HG03565 (cell line): ENCODE results near the gene KLK7.

ENCODE experiments used
- ATAC-seq: cut with Tn5 transposase; IDR thresholded peaks from one replicate; pipeline ENCODE4 v1.9.1; 2021; ENCODE audit warnings: mild to moderate bottlenecking, moderate library complexity; ENCODE audit not compliant: unreplicated experiment

Gene KLK7

DNA sequence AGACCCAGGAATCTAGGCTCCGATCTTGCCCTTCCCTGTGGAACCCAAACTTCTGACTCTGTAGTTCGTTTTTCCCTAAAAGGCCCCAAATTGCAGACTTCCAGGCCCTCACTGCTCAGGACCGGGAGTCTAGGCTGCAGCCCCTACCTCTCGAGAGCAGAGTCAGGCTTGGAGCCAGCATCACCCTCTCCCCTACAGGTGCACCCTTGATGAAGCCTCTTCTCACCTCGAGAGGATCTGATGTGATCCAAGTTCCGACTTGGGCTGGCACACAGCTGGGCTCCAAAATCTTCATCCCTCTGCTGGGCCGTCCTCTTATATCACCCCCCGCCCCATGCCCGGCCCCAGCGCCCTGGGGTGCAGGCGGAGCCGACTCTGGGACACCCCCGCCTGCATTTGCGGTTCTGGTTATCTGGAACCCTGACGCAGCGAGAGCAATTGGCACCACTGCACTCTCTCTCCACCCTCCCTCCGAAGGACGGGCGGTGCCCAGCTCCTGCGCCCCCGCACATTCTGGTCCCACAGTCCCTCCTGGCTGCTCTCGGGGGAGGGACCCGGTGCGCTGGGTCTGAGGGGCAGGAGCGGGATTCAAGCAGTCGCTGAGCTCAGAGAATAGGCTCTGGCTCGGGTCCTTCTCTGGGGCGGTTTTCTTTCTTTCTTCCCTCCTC lies at the start of gene KLK7:
KLK7 (minus strand) TSS at position 293 of the 668 bp plus-strand sequence. CDS start 1,518 bp downstream, outside the sequence.
- ATAC-seq: no peak

DNA sequence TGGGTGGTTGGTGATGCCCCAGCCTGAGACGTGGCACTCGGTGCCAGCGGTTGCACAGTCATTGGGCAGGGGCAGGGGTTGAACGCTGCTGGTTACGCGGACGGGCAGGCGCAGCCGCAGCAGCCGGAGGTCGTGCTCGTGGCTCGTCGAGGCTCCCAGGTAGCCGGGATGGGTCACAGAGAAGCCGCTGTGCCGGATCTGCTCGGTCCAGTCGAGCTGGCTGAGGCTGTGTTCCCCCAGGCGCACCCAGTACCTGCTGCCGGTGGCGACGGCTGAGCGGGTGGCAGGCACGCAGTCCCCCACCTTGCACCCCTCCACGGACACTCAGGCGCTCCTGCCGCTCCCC lies 48.1 kb upstream of the KLK7 start:
- no peak for ATAC-seq

DNA sequence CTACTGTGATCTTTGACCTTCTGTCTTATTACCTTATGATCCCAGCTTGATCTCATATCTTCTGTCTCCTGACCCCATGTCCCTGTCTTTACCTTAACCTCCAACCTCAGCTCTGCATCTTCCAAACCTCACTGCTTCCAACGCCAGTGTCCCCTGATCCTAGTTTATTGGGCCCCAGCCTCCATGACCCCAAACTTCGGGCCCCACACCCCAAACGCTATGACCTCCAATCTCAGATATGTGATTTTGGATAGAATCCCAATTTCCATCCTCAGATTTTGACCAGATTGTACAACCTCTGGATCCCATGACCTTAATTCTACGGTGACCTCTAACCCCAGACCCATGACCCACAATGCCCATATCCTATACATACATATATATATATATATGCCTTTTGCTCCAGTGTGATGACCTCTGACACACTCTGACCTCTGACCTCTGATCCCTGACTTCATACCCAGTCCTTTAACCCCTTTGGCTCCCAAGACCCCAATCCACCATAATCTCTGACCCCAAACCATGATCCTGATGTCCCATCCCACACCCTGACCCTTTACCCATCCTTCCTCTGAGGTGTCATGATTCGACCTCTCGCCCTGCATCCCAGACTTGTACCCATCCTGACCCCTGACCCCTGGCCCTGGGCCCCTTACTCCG lies 47.6 kb upstream of the KLK7 start:
- no peak for ATAC-seq

DNA sequence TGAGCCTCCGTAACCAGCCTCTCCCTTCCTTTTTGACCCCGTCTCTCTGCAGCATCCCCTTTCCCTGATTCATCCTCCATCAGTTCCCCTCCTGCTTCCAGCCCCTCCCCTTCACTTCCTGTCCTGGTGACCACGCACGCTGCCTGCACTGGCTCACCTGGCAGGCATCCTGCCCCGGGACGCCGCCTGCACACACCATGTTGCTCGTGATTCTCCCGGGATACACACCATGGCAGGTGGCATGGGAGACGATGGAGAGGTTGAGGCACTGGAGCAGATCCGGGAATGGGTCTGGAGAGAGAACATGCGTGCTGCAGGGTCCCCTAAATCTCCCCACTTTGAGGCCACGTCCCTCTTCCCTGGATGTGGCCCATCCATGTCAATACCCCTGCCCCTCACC lies 46.9 kb upstream of the KLK7 start:
- ATAC-seq: no peak

GRCh38 chr19:51029718-51030117 lies 46.0 kb upstream of the KLK7 start:
- ATAC-seq: no peak

GRCh38 chr19:51027873-51028272 lies 44.2 kb upstream of the KLK7 start:
- no peak for ATAC-seq

GRCh38 chr19:51027126-51027806 lies 43.5 kb upstream of the KLK7 start:
- ATAC-seq: no peak

- ATAC-seq: no peak
These were observed 42.8 kb upstream of the KLK7 start, which contains the start of gene KLK11 for GRCh38 chr19:51026554-51026831. Gene KLK11 (minus strand): TSS chr19:51026616. CDS start chr19:51025631, 985 bp downstream.

DNA sequence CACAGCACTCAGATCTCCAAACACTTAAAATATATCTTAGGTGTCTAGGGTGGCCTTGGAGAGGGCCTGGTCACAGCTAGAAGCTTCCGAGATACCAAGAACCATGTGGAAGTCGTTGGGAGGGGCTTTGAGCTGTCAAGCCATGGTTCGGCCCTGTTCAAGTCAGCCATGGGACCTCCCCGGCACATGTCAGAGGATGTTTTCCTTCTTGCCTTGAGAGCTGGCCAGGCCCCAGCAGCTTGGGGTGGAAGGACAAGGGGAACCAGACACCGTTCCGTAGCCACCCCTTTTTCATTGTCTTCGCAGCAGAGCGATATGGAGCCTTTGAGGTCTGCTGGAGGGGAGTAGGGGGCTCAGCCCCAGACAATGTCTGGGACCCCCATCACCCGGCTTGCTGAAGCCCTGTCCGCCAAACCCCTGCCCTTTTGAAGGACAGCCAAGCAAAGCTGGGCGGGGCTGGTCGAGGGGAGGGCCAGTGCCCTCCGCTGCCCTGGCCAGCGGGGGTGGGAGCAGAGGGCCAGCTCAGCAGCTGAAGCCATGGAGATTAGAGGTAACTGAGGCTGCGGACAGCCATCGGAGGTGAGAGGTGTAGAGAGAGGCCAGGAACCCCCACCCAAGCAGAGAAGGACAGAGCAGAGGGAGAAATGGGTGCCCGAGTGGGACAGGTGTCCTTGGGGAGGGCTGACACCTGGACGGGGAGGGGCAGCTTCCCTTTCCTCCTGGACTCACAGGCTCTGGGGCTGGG lies 42.3 kb upstream of the KLK7 start:
- ATAC-seq: no peak

DNA sequence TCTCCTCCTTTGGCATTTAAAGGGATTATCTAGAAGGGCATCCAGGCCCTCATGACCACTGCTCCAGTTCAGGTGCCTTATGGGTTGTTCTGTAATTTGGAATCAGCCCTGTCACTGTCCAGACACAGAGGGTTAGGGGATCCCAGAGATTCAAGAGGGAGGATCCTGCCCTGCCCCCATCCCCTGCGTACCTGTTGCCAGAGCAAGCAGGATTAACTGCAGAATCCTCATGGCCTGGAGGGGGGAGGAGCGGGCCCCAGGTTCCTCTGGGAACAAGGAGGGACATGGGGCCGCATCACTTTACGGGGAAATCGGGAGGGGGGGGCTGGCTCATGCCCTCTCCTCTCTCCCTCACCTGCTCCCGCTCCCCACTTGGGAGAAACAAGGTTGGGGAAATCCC lies 41.7 kb upstream of the KLK7 start:
- ATAC-seq: no peak

DNA sequence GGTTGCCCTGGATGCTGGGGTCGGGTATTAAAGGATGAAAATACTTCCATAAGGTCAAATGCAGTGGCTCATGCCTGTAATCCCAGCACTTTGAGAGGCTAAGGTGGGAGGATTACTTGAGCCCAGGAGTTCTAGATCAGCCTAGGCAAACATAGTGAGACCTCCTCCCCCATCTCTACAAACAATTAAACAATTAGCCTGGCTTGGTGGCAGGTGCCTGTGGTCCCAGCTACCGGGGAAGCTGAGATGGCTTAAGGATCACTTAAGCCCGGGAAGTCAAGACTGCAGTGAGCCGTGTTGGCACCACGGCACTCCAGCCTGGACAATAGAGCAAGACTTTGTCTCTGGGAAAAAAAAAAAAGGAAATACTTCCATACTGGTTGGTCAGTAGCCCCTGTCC lies 41.2 kb upstream of the KLK7 start:
- ATAC-seq: no peak

GRCh38 chr19:51023946-51024345 lies 40.2 kb upstream of the KLK7 start:
- no peak for ATAC-seq

DNA sequence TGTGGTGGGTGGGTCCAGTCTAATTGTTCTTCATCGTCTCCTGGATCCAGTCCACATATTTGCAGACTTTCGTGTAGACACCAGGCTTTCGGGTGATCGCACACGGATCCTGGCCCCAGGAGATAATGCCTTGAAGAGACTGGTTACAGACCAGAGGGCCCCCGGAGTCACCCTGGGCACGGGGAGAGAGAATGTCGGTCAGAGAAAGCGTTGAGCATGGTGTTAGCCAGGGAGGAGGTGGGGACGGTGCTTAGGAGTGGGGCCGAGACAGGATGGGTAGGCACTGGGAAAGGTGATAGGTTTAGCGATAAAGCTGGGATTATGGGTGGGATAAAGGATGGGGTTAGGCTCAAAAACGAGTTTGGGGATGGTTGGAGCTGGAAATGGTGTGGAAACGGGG lies 38.8 kb upstream of the KLK7 start:
- ATAC-seq: no peak

- no peak for ATAC-seq
These were observed 37.4 kb upstream of the KLK7 start for GRCh38 chr19:51020988-51021651.

- ATAC-seq: no peak
These were observed 35.8 kb upstream of the KLK7 start, which contains the start of gene KLK10 for GRCh38 chr19:51019544-51019925. Gene KLK10 (minus strand): TSS chr19:51019709. CDS start chr19:51019130, 579 bp downstream.

DNA sequence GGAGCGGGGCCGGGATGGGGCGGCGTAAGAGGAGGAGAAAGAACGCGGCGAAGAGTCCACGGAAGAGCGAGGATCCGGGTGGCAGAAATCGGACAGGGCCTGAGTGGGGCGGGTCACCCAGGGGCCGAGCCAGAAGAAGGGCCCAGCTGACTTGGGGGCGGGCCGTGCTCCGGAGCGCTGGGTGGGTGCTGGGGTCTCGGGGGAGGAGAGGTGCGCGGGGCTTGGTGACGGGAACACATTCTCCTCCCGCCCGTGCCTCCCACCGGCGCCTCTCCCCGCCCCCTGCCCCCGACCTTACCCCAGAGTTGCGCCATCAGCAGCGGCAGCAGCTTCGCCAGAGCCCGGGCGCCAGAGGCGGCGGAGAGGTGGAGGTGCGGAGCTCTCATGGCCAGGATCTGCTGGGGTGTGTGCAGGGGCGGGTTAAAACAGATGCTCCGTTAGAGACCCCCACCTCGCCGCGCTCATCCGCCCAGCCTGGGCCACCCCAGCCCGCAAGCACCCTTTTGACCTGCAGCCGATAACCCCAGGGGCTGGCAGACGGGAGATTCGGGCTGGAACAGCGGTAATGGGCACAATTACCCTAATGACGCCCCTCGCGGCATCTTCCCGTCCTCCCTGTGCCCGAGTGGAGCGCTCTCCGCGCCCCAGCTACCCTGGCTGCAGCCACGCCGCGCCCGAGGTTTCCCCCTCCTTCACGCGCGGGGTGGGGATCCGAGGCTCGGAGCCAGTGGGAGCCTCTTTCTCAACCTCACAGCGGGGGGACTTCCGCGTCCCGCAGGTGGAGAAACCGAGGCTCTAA lies 35.2 kb upstream of the KLK7 start:
- ATAC-seq: no peak

- ATAC-seq: no peak
These were observed 33.3 kb upstream of the KLK7 start for GRCh38 chr19:51016798-51017683.

- no peak for ATAC-seq
These were observed 32.1 kb upstream of the KLK7 start for GRCh38 chr19:51015691-51016267.

DNA sequence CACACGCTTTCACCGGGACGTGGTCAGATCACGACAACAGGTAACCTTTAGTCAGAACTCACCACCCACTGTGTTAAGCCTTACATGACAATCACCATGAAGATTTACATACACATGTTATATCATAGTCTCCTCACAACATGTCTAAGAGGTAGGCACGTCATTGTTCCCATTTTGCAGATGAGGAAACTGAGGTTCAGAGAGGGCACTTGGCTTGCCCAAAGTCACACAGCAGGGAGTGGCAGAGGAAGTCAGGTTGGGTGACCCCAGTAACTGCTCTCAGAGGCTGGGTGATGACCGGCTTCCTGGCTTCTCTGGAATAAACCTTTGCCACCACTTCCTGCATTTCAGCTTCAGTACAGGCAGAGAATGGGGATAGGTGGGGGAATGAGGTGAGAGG lies 30.5 kb upstream of the KLK7 start:
- no peak for ATAC-seq
